Astrocyte (in vitro differentiated cells and primary cell): ENCODE measurements around the gene SSX2IP. TPM values are rescaled to one million over a fixed set of nuclear protein-coding genes. Genes with fewer than 3 reads are reported as not detected.

ENCODE experiments used
- DNase-seq: peaks from one replicate; pipeline ENCODE4 v3.0.0-alpha.2; 2010; ENCODE audit warnings: low read depth
- FAIRE-seq: peaks from 2 replicates; lab custom pipeline; 2011; peaks lifted over from hg19 to GRCh38; lab: Jason Lieb, UNC
- H2AFZ ChIP-seq: 2 replicates; pipeline ENCODE4 v1.6.0; 2012; ENCODE audit warnings: low read depth, low read length, inconsistent platforms
- H3K27ac ChIP-seq: 2 replicates; pipeline ENCODE4 v1.5.1; 2011; ENCODE audit warnings: low read depth, low read length, inconsistent platforms
- H3K27me3 ChIP-seq: 2 replicates; pipeline ENCODE4 v1.6.0; 2011; ENCODE audit warnings: low read length, inconsistent platforms; ENCODE audit not compliant: insufficient read depth
- H3K36me3 ChIP-seq: 2 replicates; pipeline ENCODE4 v1.5.1; 2011; ENCODE audit warnings: low read length, inconsistent platforms; ENCODE audit not compliant: insufficient read depth
- H3K4me1 ChIP-seq: 2 replicates; pipeline ENCODE4 v1.5.1; 2011; ENCODE audit warnings: low read length, inconsistent platforms; ENCODE audit not compliant: insufficient read depth
- H3K4me2 ChIP-seq: 2 replicates; pipeline ENCODE4 v1.6.0; 2012; ENCODE audit warnings: low read length, inconsistent platforms
- H3K4me3 ChIP-seq: 2 replicates; pipeline ENCODE4 v1.5.1; 2011; ENCODE audit warnings: low read depth, mild to moderate bottlenecking, low read length, inconsistent platforms; ENCODE audit not compliant: insufficient read depth
- H3K79me2 ChIP-seq: 2 replicates; pipeline ENCODE4 v1.6.0; 2012; ENCODE audit warnings: mild to moderate bottlenecking, low read length, inconsistent platforms; ENCODE audit not compliant: insufficient read depth
- H3K9ac ChIP-seq: 2 replicates; pipeline ENCODE4 v1.6.0; 2012; ENCODE audit warnings: mild to moderate bottlenecking, low read length, inconsistent platforms
- H3K9me3 ChIP-seq: 2 replicates; pipeline ENCODE4 v1.5.1; 2012; ENCODE audit warnings: low read depth, mild to moderate bottlenecking, low read length, inconsistent platforms; ENCODE audit not compliant: insufficient read depth
- H4K20me1 ChIP-seq: 2 replicates; pipeline ENCODE4 v1.6.0; 2012; ENCODE audit warnings: low read length, inconsistent platforms; ENCODE audit not compliant: insufficient read depth
- H3K27ac Mint-ChIP-seq: one replicate; pipeline ENCODE4 v1.8.0; 2021; ENCODE audit warnings: mild to moderate bottlenecking, mixed read lengths; ENCODE audit not compliant: unreplicated experiment
- H3K27me3 Mint-ChIP-seq: one replicate; pipeline ENCODE4 v1.8.0; 2021; ENCODE audit warnings: low read depth, mixed read lengths; ENCODE audit not compliant: unreplicated experiment
- H3K36me3 Mint-ChIP-seq: one replicate; pipeline ENCODE4 v1.8.0; 2021; ENCODE audit warnings: low read depth, mixed read lengths; ENCODE audit not compliant: unreplicated experiment
- H3K4me1 Mint-ChIP-seq: one replicate; pipeline ENCODE4 v1.8.0; 2021; ENCODE audit warnings: low read depth, mixed read lengths; ENCODE audit not compliant: unreplicated experiment
- H3K4me3 Mint-ChIP-seq: one replicate; pipeline ENCODE4 v1.8.0; 2021; ENCODE audit warnings: mild to moderate bottlenecking, moderate library complexity, mixed read lengths; ENCODE audit not compliant: unreplicated experiment
- H3K9me3 Mint-ChIP-seq: one replicate; pipeline ENCODE4 v1.8.0; 2021; ENCODE audit warnings: mild to moderate bottlenecking, mixed read lengths; ENCODE audit not compliant: unreplicated experiment
- CTCF ChIP-seq: IDR thresholded peaks from 2 replicates; pipeline ENCODE4 v1.5.1; 2011; ENCODE audit warnings: low read depth, mild to moderate bottlenecking, inconsistent platforms, low read length, moderate library complexity; ENCODE audit not compliant: insufficient read depth
- EZH2 ChIP-seq: IDR thresholded peaks from 2 replicates; pipeline ENCODE4 v1.6.1; 2012; ENCODE audit warnings: mild to moderate bottlenecking, low read length, inconsistent platforms; ENCODE audit not compliant: insufficient read depth
- total RNA-seq: library from RNA; stranded (reverse); gene quantifications from 2 replicates; pipeline ENCODE4 v1.2.1, GENCODE V29; 2021

The SSX2IP gene
- total RNA-seq, 1 donor from 2014 or later = 13.4 TPM

GRCh38 chr1:84720221-84720780 is 30.0 kb upstream of the SSX2IP start:
- Histone ChIP-seq H3K9me3 (no peaks in the 10 kb centered on the region), H2AFZ (no peak overlapping the region), H3K9ac (no peak overlapping the region), H3K27me3 (no peaks in the 10 kb centered on the region), H4K20me1 (no peaks in the 10 kb centered on the region), H3K4me2 (peak overlapping the region; percentile 44), H3K27ac (no peak overlapping the region), H3K79me2 (no peaks in the 10 kb centered on the region), H3K36me3 (no peaks in the 10 kb centered on the region), H3K4me3 (no peak overlapping the region), H3K4me1 (peaks cover 12% of the 10 kb centered on the region)
- Mint-ChIP-seq H3K27ac (no peak overlapping the region), H3K4me1 (peaks cover 15% of the 10 kb centered on the region), H3K4me3 (no peak overlapping the region), H3K27me3 (no peaks in the 10 kb centered on the region), H3K36me3 (no peaks in the 10 kb centered on the region), H3K9me3 (no peaks in the 10 kb centered on the region)
- FAIRE-seq = no peak
- DNase-seq = no peak
- TF ChIP-seq CTCF (no peak), EZH2 (no peak)

DNA sequence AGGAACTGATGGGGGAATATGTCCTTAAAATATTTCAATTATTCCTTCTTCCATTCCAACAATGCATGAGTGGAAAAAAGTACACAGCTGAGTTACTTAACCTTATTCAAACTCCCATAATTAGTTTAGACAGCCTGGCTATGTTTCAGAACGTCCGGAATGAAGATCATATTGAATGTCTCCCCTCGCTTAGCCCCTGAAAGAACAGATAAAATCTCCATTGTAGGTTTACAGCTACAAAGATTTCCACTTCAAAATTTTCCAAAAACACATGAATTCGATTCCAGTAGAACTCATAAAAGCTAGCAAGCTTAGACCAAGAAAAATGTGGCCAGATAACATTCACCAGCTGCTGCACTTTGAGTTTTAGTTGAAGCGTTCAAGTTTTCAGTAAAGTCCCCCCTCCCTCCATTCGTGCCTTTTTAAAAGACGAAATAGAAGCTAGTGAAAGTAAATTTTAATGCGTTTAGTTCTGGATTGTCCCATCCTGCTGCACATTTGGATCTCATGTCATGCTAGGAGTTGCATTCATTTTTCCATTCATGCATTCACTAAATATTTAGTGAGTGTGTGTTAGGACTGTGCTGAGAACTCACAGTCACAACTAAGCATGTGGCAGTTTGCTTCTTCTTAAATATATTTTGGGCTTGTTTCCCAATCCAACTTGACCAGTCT is 29.4 kb upstream of the SSX2IP start:
- no peaks in the 10 kb centered on the region for H3K9me3 ChIP-seq
- no peaks in the 10 kb centered on the region for H3K79me2 ChIP-seq
- FAIRE-seq = peak; percentile 64
- H3K27me3 ChIP-seq = no peaks in the 10 kb centered on the region
- H3K27ac Mint-ChIP-seq = no peak overlapping the region
- no peak overlapping the region for H2AFZ ChIP-seq
- no peaks in the 10 kb centered on the region for H3K36me3 Mint-ChIP-seq
- no peak for TF ChIP-seq CTCF
- TF ChIP-seq EZH2 = no peak
- peaks cover 12% of the 10 kb centered on the region for H3K4me1 ChIP-seq
- H3K27ac ChIP-seq = no peak overlapping the region
- no peak overlapping the region for H3K4me3 ChIP-seq
- H3K4me2 ChIP-seq = peak overlapping the region; percentile 44
- no peaks in the 10 kb centered on the region for H4K20me1 ChIP-seq
- no peaks in the 10 kb centered on the region for H3K9me3 Mint-ChIP-seq
- no peaks in the 10 kb centered on the region for H3K36me3 ChIP-seq
- no peak overlapping the region for H3K9ac ChIP-seq
- no peak overlapping the region for H3K4me3 Mint-ChIP-seq
- DNase-seq = peak; percentile 50
- H3K4me1 Mint-ChIP-seq = peaks cover 15% of the 10 kb centered on the region
- no peaks in the 10 kb centered on the region for H3K27me3 Mint-ChIP-seq
